Activated CD4-positive, alpha-beta T cell treated with anti-CD3 and anti-CD28 coated beads for 24 hours (primary cell): ENCODE data around the gene ATG10.

ENCODE experiments used
- DNase-seq, 2 donors: peaks; one replicate each; pipeline ENCODE4 v3.0.0-alpha.2; 2020; ENCODE audit warnings: low read depth in 2 of 2

ATG10 gene

DNA sequence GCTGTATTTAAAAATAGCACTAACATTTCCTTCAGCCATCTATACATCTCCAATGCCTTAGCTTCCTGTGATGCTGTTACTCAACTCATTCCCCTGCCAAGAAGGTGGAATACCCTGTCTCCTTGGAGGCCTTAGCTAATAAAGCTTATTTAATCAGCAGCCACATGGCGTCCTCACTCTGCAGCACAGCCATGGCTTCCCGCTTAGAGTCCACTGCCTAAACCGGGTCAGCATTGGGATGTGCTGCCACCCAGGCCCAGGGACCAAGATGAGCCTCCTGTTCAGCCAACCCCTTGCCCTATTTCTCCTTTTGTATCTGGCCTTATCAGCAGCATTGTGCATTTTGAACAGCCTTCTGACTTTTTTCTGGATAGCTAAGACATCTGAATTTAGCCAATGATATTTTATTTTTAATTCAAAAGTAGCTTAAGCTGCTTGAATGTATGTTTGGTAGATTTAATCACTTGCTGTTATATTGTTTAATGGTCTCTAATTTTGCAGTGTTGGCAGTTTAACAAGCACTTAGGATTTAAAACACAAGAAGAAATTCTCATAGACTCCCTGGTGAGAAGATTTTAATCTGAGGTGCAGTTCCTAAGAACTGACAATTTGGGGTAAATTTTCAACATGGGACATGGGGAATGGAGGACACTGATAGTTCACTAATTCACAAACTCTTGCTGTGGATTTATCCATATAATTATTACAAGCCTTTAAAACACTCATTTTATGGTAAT lies 193.3 kb downstream of the ATG10 start:
- no peak for DNase-seq

DNA sequence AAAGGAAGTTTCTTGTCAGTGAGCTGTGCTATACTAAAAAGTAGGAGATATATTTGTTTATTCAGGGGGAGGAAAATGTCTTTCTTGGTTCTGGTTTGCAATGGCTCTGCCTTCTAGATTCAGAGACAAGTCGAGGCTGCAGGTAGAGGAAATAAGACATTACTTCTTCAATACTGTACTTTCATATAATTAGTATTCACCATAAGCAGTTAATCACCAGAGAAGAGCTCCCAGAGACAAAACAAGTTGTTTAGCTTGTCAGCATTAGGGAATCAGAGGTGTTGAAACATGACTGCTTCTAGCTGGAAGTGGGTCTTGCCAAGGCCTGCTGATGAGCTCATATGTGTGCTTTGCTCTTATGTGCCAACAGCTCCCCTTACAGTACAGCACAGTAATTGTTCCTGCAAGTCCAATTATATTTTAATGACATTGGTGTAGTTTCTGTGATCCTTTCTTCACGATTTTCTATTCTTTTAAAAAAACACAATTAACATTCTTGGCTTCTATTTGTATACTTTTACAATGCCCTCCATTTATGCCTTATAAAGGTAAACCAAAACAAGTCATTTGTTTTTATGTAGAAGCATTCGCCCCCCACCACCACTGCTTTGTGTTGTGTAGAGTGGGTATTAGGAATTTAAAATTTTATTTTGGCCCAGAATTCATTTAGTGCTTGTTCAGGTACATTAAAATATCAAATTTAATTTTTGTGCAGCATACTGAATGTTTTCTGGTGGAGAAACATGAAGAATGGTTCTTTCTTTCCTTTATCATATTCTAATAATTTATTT lies 194.1 kb downstream of the ATG10 start:
- DNase-seq, result peak in 1 of 2 donors; percentile 0

DNA sequence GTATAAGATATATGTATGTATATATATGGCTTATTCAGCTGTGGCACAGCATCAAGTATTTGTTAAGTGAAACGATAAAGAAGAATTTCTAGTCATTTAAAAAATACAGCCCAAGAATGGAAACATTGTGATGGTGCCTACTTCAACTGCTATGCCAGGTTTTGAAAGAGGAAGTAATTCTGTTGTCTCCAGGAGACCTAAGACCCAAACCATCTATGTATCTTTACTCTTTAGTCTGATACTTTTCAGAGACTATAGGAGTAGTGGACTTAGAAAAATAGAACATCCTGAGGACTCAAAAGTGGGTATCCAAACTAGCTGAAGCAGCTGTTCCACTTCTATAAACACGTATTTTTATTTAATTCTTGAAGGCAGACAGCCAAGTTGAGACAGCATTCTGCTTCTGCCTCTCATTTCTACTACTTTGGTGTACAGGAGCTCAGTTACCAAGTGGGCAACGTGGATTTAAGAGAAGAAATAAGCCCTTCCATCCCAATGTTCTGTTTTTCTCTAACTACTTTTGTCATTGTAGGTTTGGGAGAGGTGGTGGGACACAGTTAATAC lies 195.6 kb downstream of the ATG10 start:
- no peak for DNase-seq

GRCh38 chr5:82168294-82168693 lies 196.5 kb downstream of the ATG10 start:
- no peak for DNase-seq

DNA sequence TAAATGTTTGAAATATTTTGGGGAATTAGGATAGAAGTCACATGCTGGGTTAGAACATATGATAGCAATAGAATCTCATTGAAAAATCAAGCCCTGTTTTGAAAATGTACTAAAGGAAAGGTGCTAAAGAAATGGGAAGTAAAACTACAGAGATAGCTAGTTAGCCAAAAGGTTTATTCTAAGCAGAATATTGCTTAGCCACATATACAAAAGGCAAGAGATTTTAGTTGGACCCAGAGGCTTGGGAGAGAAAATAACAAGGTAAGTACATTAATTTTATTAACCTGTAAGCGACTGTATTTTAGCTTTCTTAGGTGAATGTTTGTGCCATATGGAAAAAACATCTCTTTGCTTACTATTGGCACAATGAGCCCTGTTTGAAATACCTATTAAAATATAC lies 198.1 kb downstream of the ATG10 start:
- no peak for DNase-seq

DNA sequence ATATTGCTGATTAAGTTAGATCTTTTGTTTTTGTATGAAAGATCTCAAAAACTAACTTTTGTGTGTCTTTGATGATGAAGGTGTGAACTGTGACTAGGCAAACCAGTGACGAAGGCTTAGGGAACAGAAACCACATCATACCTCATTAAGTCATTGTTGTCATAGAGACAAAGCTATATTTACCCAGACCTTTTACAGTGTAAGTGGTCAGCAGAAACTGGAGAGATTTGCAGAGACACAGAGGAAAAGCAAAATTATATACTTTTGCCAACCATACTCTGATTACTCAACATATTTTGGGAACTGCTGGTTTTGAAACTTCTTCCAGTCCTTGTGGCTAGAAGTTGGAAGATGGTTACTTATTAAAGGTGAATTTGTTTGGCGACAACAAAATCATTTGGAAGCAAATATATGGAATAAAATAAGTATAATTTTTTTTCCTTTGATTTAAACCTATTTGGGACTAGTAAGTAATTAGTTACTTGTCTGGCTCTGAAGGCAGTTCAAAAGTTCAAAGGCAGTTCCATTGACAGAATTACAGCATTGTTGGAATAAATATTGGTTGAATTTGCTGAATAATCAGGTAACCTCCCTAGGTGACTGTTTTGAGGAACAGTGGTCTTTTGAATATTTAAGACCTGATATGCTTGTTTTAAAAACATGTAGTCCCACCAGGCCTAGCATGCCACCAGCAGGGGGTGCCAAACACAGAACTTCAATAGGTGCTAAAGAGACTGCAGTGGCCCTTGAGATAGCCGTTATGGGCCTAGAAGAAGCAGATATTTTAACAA lies 202.5 kb downstream of the ATG10 start:
- peak; percentile 56 to 67 for DNase-seq

DNA sequence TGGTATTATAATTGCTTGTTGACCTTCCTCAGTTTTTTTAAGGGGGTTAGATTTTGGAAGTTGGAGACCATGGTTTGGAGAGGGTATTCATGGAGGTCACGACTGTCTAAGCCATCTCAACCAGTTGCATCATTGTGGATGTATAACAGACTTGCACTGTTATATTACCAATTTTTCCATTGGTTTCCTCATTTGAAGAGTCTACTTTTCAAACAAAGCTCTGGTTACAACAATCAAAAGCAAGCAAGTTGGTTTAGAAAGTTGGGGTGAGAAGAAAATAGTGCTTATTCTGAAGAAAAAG lies 203.0 kb downstream of the ATG10 start:
- DNase-seq, result no peak

DNA sequence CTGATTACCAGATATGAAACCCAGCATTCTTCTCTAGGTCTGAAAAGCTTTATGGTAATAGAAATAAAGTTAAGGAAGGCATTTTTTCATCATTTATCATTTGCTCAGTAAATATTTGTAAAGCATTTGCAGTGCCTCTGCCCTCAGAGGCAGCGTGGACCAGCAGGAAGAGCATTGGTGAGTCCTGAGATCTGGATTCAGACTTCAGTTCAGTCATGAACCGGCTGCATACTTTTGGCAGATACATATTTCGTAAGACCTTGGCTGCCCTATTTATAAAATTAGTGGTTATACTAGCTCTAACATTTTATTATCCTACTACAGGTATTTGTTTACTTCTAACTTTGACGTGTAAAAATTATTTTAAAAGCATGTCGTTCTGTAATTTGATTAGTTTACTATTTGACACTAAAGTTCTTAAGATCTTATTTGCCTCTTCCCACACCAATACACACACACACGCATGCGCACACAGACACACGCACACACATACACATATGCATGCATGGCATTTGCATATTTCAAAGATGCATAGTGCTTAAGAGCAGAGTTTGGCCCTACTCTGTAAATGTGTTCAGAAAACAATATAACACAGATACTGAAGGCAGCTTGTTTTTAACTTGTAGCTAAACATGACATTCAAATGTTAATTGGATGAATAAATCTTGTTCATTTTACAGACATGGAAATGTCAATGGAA lies 204.4 kb downstream of the ATG10 start:
- DNase-seq, result no peak

DNA sequence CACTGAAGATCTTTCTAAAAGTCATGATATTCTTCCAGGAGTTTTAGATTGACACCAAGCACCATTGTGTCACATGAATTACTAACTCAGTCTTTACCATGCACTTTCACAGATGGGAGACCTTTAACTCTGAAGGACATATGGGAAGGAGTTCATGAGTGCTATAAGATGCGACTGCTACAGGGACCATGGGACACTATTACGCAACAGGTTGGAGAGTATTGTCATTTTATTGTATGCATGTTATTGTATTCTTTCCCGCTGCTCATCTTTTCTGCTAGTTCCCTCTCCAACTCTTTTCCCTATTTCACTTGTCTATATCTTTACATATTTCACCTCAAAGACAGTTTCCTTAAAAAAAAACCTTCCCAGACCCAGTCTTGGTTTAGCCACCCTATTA lies 206.6 kb downstream of the ATG10 start:
- DNase-seq, result no peak

- DNase-seq, result no peak
These were observed 210.8 kb downstream of the ATG10 start for GRCh38 chr5:82182662-82183061.

DNA sequence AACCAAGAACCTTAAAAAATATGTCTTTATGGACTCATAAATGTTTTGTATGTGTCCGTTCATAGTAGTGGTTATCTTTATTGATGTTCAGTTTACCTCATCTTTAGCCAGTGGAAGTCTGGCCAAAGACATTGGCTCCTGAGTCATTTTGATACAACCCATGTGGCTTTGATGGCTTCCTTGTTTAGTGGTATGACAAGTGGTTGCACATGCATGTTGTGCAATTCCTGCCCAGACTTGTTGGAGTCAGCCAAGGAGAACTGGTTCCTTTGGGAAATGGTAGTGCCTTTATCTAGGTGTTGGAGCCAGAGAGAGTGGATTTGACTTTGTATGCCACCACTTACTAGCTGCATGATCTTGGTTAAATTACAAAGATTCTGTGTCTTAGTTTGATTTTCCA lies 212.0 kb downstream of the ATG10 start:
- no peak for DNase-seq

DNA sequence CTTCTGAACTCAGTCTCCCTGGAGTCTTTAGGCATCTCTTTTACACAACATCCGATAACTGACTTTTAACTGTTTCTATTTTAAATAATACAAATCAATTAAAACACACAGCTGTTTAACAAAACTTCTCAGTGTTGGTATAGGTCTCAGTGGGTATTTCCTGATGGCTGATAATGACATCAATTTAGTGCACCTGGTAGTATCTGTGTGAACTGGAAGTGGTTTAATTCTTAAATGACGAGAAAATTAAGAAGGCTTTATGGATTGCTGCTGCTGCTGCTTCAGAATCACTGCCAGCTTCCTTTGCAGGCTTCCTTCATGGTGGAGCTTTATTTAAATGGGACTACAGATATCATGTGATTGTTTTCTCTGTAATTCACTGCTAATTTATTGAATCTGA lies 214.0 kb downstream of the ATG10 start:
- DNase-seq, result no peak

DNA sequence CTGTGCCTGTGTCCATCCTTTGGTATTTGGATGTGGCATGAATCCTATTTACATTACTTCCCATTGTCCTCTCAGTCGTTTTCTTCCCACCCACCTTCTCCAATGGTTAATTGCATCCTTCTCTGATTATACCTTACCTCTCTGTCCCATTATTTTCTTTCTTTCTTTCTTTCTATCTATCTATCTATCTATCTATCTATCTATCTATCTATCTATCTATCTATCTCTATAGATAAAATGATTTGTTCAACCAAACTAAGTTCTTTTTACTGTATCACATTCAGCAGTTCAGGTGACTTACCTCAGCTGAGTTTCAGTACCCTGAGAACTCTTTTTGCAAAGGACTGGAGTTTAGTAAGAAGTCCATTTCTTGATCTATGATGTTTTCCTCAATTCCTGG lies 225.7 kb downstream of the ATG10 start:
- no peak for DNase-seq

- DNase-seq, result no peak
These were observed 232.7 kb downstream of the ATG10 start for GRCh38 chr5:82204567-82204966.

GRCh38 chr5:82205005-82205404 lies 233.2 kb downstream of the ATG10 start:
- no peak for DNase-seq

DNA sequence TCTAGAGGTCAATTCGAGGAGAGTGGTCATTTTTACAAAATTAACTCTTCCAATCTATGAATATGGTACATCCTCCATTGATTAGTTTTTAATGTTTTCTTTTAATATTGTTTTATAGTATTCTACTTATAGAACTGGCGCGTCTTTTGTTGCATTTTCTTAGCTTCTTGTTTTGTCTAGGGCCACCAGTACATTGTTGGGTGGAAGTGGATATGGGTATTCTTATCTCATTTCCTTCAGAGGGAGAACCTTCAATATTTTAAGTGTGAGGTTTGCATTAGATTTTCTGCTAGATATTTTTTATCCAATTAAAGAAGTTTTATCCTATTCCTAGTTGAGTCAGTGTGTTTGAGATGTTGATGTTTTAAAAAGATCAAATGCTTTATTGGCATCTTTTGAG lies 236.5 kb downstream of the ATG10 start:
- no peak for DNase-seq

DNA sequence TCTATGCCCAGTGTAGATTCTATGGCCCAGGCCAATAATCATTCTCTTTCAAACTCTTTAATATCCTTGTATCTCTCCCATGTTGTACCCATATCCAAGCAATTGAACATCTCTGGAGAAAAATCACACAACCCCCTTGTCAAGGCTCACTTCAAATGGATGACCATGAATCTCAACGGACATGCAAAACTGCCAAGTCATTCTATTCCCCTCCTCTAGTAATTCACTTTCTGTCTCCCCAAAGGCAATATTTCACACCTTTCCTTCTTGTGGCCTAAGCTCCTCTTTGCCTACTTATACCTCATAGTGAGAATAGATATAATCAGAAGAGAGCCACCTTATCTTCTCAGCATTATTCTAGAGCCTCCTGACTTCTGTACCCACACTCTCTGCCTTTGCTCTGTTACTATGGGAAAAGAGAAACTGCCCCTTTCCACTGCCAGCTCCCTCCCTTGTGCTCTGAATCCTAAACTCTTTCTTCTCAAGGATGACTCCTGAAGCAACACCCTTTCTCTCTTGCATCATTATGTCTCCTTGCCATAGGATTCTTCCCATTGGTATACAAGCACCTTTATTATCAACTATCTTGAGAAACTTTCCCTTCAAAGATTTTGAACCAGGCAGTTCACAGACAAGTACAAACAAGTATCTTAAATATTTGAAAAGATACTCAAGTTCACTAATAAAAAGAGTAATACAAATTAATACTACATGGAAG lies 240.2 kb downstream of the ATG10 start:
- no peak for DNase-seq

GRCh38 chr5:82217917-82218316 lies 246.1 kb downstream of the ATG10 start:
- DNase-seq, result no peak

GRCh38 chr5:82218374-82219156 lies 246.7 kb downstream of the ATG10 start:
- DNase-seq, result no peak

DNA sequence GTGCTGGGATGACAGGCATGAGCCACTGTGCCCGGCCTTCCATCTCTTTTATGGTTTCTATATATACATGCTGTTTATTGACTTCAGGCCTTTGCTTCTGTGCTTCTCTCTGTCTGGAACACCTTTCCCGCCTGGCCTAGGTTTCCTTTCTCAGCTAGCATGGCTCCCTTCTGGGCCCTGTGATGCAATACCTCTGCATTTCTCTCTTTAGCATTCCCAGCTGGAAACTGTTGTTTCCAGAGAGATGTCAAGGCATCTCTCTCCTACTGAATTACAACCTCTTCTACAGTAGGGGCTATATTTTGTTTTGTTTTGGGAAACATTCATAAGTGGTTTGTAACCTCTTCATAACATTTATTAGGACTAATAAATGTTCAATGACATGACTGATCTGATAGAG lies 249.2 kb downstream of the ATG10 start:
- DNase-seq, result no peak
